PC-3 (cell line): Measurements from ENCODE around the gene MS4A8. TPM values are rescaled to one million over a fixed set of nuclear protein-coding genes. Genes with fewer than 3 reads are reported as not detected.
A peak's percentile ranks its signal among the peaks of the same experiment; 100 is the strongest.

Experiments used
- ATAC-seq: fragments of 200-7000 bp; cut with Tn5 transposase; 2 replicates; pipeline ENCODE4 v1.9.1; 2020; ENCODE audit warnings: mild to moderate bottlenecking, moderate library complexity
- Bru-seq: library from RNA; stranded (reverse); fragments of 400-500 nt; gene quantifications from one replicate; lab custom pipeline; 2021; lab: Mats Ljungman, UMichigan
- BruChase-seq, 2 experiments: library from RNA; stranded (reverse); fragments of 400-500 nt; gene quantifications; one replicate each; lab custom pipeline; 2021; lab: Mats Ljungman, UMichigan
- BruUV-seq: library from RNA; stranded (reverse); fragments of 400-500 nt; replicated peaks from 2 replicates; lab custom pipeline; 2021; lab: Mats Ljungman, UMichigan
- CTCF ChIA-PET: fragments of 300-600 bp; sonication (Branson Sonifier 250); formaldehyde crosslinking; loops from one replicate; lab custom pipeline; 2022; ENCODE audit warnings: antibody characterized with exemption; lab: Charles Lee
- POLR2A ChIA-PET: fragments of 300-600 bp; sonication (Branson Sonifier 250); formaldehyde crosslinking; loops from one replicate; lab custom pipeline; 2022; ENCODE audit warnings: antibody characterized with exemption; ENCODE audit not compliant: unreplicated experiment; lab: Charles Lee
- DNase-seq: peaks from one replicate; pipeline ENCODE4 v3.0.0-alpha.2; 2015
- H2AFZ ChIP-seq: fragments of 300-600 bp; sonication (generic); 2 replicates; pipeline ENCODE4 v1.6.0; 2016; ENCODE audit warnings: antibody characterized with exemption, low read length
- H3F3A ChIP-seq: fragments of 300-600 bp; sonication (generic); one replicate; pipeline ENCODE4 v1.6.0; 2017; ENCODE audit warnings: antibody characterized with exemption, low read length, control low read depth, mild to moderate bottlenecking; ENCODE audit not compliant: unreplicated experiment
- H3K27ac ChIP-seq: fragments of 300-600 bp; sonication (generic); 2 replicates; pipeline ENCODE4 v1.5.1; 2016; ENCODE audit warnings: mild to moderate bottlenecking, low read length
- H3K27me3 ChIP-seq: fragments of 300-600 bp; sonication (generic); 2 replicates; pipeline ENCODE4 v1.6.1; 2016; ENCODE audit warnings: low read length, mixed read lengths
- H3K36me3 ChIP-seq: fragments of 300-600 bp; sonication (generic); 2 replicates; pipeline ENCODE4 v1.6.1; 2016; ENCODE audit warnings: low read depth, mixed run types, low read length, mixed read lengths
- H3K4me1 ChIP-seq: fragments of 300-600 bp; sonication (generic); 2 replicates; pipeline ENCODE4 v1.5.1; 2016; ENCODE audit warnings: low read length; ENCODE audit not compliant: insufficient read depth
- H3K4me2 ChIP-seq: fragments of 300-600 bp; sonication (generic); 2 replicates; pipeline ENCODE4 v1.6.0; 2016; ENCODE audit warnings: low read length
- H3K4me3 ChIP-seq: fragments of 300-600 bp; sonication (generic); 2 replicates; pipeline ENCODE4 v1.5.1; 2016; ENCODE audit warnings: mild to moderate bottlenecking, low read length, mixed read lengths
- H3K79me2 ChIP-seq: fragments of 300-600 bp; sonication (generic); 2 replicates; pipeline ENCODE4 v1.6.1; 2017; ENCODE audit warnings: low read length, mixed read lengths
- H3K9ac ChIP-seq: fragments of 300-600 bp; sonication (generic); 2 replicates; pipeline ENCODE4 v1.6.0; 2016; ENCODE audit warnings: mild to moderate bottlenecking, low read length
- H3K9me2 ChIP-seq: fragments of 300-600 bp; sonication (generic); replicated peaks from 2 replicates; pipeline ENCODE4 v1.6.1; 2016; ENCODE audit warnings: mixed run types, low read length, mixed read lengths
- H3K9me3 ChIP-seq: fragments of 300-600 bp; sonication (generic); 2 replicates; pipeline ENCODE4 v1.6.1; 2016; ENCODE audit warnings: low read length, mixed read lengths
- H4K20me1 ChIP-seq: fragments of 300-600 bp; sonication (generic); 2 replicates; pipeline ENCODE4 v1.6.1; 2016; ENCODE audit warnings: low read length, mixed read lengths
- CTCF ChIP-seq: fragments of 300-600 bp; sonication (generic); conservative IDR thresholded peaks from 2 replicates; pipeline ENCODE4 v1.5.1; 2017; ENCODE audit warnings: antibody characterized with exemption, low read depth, mild to moderate bottlenecking, low read length
- EZH2 ChIP-seq: fragments of 300-600 bp; sonication (generic); IDR thresholded peaks from one replicate; pipeline ENCODE4 v1.6.1; 2017; ENCODE audit warnings: antibody characterized with exemption, mild to moderate bottlenecking, low read length; ENCODE audit not compliant: unreplicated experiment
- EZH2phosphoT487 ChIP-seq: fragments of 300-600 bp; sonication (generic); IDR thresholded peaks from 2 replicates; pipeline ENCODE4 v1.6.1; 2018; ENCODE audit warnings: mild to moderate bottlenecking, antibody characterized with exemption, low read length, borderline replicate concordance
- intact Hi-C: fragments of 100-400 bp; cut with micrococcal nuclease; formaldehyde crosslinking; loops from 2 replicates; pipeline ENCODE4 v1.9.0; 2023
- long read RNA-seq: library from polyadenylated mRNA; unstranded; transcript quantifications from one replicate; pipeline ENCODE4 v2.0.0, GENCODE V29; 2021; ENCODE audit not compliant: unreplicated experiment
- total RNA-seq: library from RNA; depleted of rRNA; stranded (reverse); fragments of >200 nt; gene quantifications from 2 replicates; pipeline ENCODE4 v1.2.3, GENCODE V29; 2014; rRNA removed

MS4A8 gene, protein sequence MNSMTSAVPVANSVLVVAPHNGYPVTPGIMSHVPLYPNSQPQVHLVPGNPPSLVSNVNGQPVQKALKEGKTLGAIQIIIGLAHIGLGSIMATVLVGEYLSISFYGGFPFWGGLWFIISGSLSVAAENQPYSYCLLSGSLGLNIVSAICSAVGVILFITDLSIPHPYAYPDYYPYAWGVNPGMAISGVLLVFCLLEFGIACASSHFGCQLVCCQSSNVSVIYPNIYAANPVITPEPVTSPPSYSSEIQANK
- total RNA-seq, result not detected in 2 replicates
- not detected for Bru-seq, nascent RNA
- not detected for BruChase-seq, experiment 1, labeled RNA remaining after a 6-hour chase
- not detected for BruChase-seq, experiment 2, labeled RNA remaining after a 2-hour chase
- long read RNA-seq, result 0 reads

DNA sequence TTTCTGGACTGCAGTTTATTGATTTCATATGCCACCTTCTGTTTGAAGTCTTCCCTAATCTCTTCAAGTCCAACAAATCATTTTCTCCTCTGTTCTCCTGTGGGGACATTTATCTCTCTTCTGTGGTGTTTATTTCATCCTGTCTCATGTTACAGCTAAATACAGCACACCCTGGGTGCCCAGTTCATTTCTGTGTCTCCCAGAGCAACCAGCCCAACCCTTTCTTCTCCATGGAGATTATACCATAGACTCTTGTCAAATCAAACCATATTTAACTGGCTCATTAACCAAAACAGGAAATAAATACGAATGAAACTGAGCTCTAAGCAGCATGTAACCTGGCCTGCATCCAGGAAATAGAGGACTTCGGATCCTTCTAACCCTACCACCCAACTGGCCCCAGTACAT lies at the start of gene MS4A8:
Gene MS4A8 (plus strand): TSS at position 329 of the 408 bp plus-strand sequence. CDS start 1,249 bp downstream, outside the sequence.
- Histone ChIP-seq H3K4me1 (0 out of 2 replicates have a peak, but pooled peaks cover 4% of the 10 kb centered on the region), H3K4me3 (no peak within 1 kb of the TSS), H3F3A (no peaks in the 10 kb centered on the region), H3K36me3 (no peaks in the 10 kb centered on the region), H2AFZ (no peak within 1 kb of the TSS), H3K9me2 (no peaks in the 10 kb centered on the region), H3K4me2 (no peak within 1 kb of the TSS), H3K79me2 (no peaks in the 10 kb centered on the region), H3K27ac (no peak within 1 kb of the TSS), H3K9me3 (no peaks in the 10 kb centered on the region), H3K27me3 (peaks cover 43% of the 10 kb centered on the region; the same call in 1 of the 2 replicates), H3K9ac (no peak within 1 kb of the TSS), H4K20me1 (no peaks in the 10 kb centered on the region)
- ChIA-PET POLR2A (no interaction called here), CTCF (no interaction called here)
- BruUV-seq, result no TSS peak
- no peak for DNase-seq
- intact Hi-C loops, result no loop called here
- no peak for ATAC-seq
- TF ChIP-seq EZH2phosphoT487 (no peak), CTCF (no peak), EZH2 (no peak)

DNA sequence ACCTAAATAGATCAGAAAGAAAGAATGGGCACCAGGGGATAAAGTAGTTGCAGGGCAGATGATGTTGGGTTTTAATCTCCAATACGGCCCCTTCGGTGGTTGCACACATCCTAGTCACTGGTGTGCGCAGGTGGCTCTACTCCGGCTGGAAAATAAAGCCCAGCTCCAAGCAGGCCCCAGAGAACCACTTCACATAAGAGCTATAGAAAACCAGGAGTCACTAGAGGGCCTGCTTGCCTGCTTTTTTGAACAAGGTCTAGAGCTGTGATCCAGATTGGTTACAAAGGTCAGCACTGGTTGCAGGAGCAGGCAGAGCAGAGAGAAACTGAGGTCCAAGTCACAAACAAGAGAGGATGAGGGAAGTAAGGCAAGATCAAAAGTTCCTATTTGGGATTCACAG lies 41.5 kb upstream of the MS4A8 start:
- Histone ChIP-seq H3K79me2 (no peaks in the 10 kb centered on the region), H3K27me3 (peaks cover 24% of the 10 kb centered on the region), H3K9me2 (no peaks in the 10 kb centered on the region), H2AFZ (0 out of 2 replicates have a peak overlapping the region, but pooled peaks have one; percentile 2), H4K20me1 (no peaks in the 10 kb centered on the region), H3K4me3 (no peak overlapping the region), H3K27ac (no peak overlapping the region), H3K4me1 (peaks cover 4% of the 10 kb centered on the region; the same call in 1 of the 2 replicates), H3K4me2 (no peak overlapping the region), H3F3A (no peaks in the 10 kb centered on the region), H3K9ac (no peak overlapping the region), H3K36me3 (no peaks in the 10 kb centered on the region), H3K9me3 (no peaks in the 10 kb centered on the region)
- BruUV-seq, result no TSS peak
- intact Hi-C loops, result no loop called here
- ATAC-seq, result no peak
- ChIA-PET CTCF (no interaction called here), POLR2A (no interaction called here)
- no peak for DNase-seq
- TF ChIP-seq EZH2, result no peak

GRCh38 chr11:60658409-60658808 lies 41.0 kb upstream of the MS4A8 start:
- H3K4me1 ChIP-seq, result peaks cover 4% of the 10 kb centered on the region; the same call in 1 of the 2 replicates
- TF ChIP-seq EZH2phosphoT487 (no peak), EZH2 (no peak), CTCF (no peak)
- H3K9ac ChIP-seq, result no peak overlapping the region
- no peaks in the 10 kb centered on the region for H3K36me3 ChIP-seq
- H4K20me1 ChIP-seq, result no peaks in the 10 kb centered on the region
- no peaks in the 10 kb centered on the region for H3K9me3 ChIP-seq
- intact Hi-C loops, result no loop called here
- H3K27me3 ChIP-seq, result peaks cover 28% of the 10 kb centered on the region
- no peak overlapping the region for H3K27ac ChIP-seq
- H2AFZ ChIP-seq, result 0 out of 2 replicates have a peak overlapping the region, but pooled peaks have one; percentile 2
- ChIA-PET POLR2A (no interaction called here), CTCF (no interaction called here)
- H3K4me2 ChIP-seq, result no peak overlapping the region
- BruUV-seq, result no TSS peak
- H3F3A ChIP-seq, result no peaks in the 10 kb centered on the region
- DNase-seq (peak; percentile 55), ATAC-seq (peak; percentile 18; the same call in 1 of the 2 replicates)
- no peak overlapping the region for H3K4me3 ChIP-seq
- no peaks in the 10 kb centered on the region for H3K9me2 ChIP-seq
- H3K79me2 ChIP-seq, result no peaks in the 10 kb centered on the region
